Kidney (tissue), 14 donors: Measurements from ENCODE around the gene HPCAL1. TPM values are rescaled to one million over a fixed set of nuclear protein-coding genes. Genes with fewer than 3 reads are reported as not detected.

Experiments used
- DNase-seq, 5 donors: peaks; one replicate each; pipeline ENCODE4 v3.0.0-alpha.2; 2013 to 2020
- FAIRE-seq: peaks from 2 replicates; lab custom pipeline; 2012; peaks lifted over from hg19 to GRCh38; lab: Jason Lieb, UNC
- H3K27ac ChIP-seq, 2 donors: one replicate each; pipeline ENCODE4 v1.7.0; 2013; ENCODE audit warnings: low read depth in 2 of 2, low read length in 2 of 2, inconsistent platforms in 1 of 2
- H3K27me3 ChIP-seq: one replicate; pipeline ENCODE4 v1.7.1; 2013; ENCODE audit warnings: low read length, inconsistent platforms; ENCODE audit not compliant: control insufficient read depth, insufficient read depth
- H3K36me3 ChIP-seq, 3 donors: one replicate each; pipeline versions ENCODE4 v1.7.0 to v1.7.1; 2013; ENCODE audit warnings: low read length in 3 of 3, control low read depth in 1 of 3, inconsistent platforms in 1 of 3; ENCODE audit not compliant: insufficient read depth in 3 of 3, control insufficient read depth in 2 of 3
- H3K4me1 ChIP-seq, 3 donors: one replicate each; pipeline versions ENCODE4 v1.7.0 to v1.7.1; 2013; ENCODE audit warnings: low read length in 3 of 3, inconsistent platforms in 1 of 3, low read depth in 1 of 3; ENCODE audit not compliant: control insufficient read depth in 2 of 3, insufficient read depth in 2 of 3
- H3K4me3 ChIP-seq, 3 donors: one replicate each; pipeline versions ENCODE4 v1.7.0 to v1.8.1; 2013; ENCODE audit warnings: low read length in 3 of 3, control low read depth in 1 of 3, inconsistent platforms in 1 of 3
- H3K9ac ChIP-seq, 3 donors: one replicate each; pipeline versions ENCODE4 v1.7.0 to v1.7.1; 2013; ENCODE audit warnings: low read length in 3 of 3, control low read depth in 1 of 3, inconsistent platforms in 1 of 3
- H3K9me3 ChIP-seq, 3 donors: one replicate each; pipeline versions ENCODE4 v1.7.0 to v1.7.1; 2013; ENCODE audit warnings: low read length in 3 of 3, control low read depth in 1 of 3, inconsistent platforms in 1 of 3; ENCODE audit not compliant: control insufficient read depth in 2 of 3, insufficient read depth in 1 of 3
- CTCF ChIP-seq: IDR thresholded peaks from 3 replicates; pipeline ENCODE4 v1.5.1; 2012; ENCODE audit warnings: mild to moderate bottlenecking, moderate library complexity, borderline replicate concordance; ENCODE audit not compliant: insufficient read depth; ENCODE audit errors: extremely low read depth
- intact Hi-C: fragments of 100-400 bp; cut with DNase I; formaldehyde crosslinking; loops from one replicate; pipeline ENCODE4 v1.11.1; 2022
- polyA plus RNA-seq: library from polyadenylated mRNA; stranded (reverse); fragments of 350-450 nt; fragmentation: Illumina TruSeq; extraction: RNeasy Lipid Tissue Mini Kit (QIAGEN cat#74804); gene quantifications from one replicate; pipeline ENCODE4 v1.2.3, GENCODE V29; 2014; ENCODE audit warnings: low read depth, low replicate concordance; ENCODE audit not compliant: insufficient read depth
- total RNA-seq: library from RNA; stranded (reverse); fragmentation: NEBNext Ultra II Directional; extraction: Animal tissue kit (Norgen Biotek cat#: 25700); gene quantifications from one replicate; pipeline ENCODE4 v1.2.1, GENCODE V29; 2021
- donor health status: control.
- donor health status: control.
- donor health status: control.
- donor health status: control.
- donor health status: control.
- donor health status: DM: yes; HTN: yes; CAD: no.
- donor health status: Normal renal cell carcinoma (clear cell type).

HPCAL1 gene
- total and polyA plus RNA-seq, 2 donors from 2014 or later = 47.3 to 121 TPM

GRCh38 chr2:10406491-10407188 lies 103.9 kb downstream of the HPCAL1 start:
- H3K9me3 ChIP-seq = no peaks in the 10 kb centered on the region
- H3K27ac ChIP-seq = peak overlapping the region; percentile 18 to 19
- no peak overlapping the region for H3K9ac ChIP-seq
- TF ChIP-seq CTCF = no peak
- H3K4me3 ChIP-seq = no peak overlapping the region
- no peaks in the 10 kb centered on the region for H3K27me3 ChIP-seq
- no peak for DNase-seq
- H3K36me3 ChIP-seq = no peaks in the 10 kb centered on the region
- intact Hi-C loops = no loop called here
- H3K4me1 ChIP-seq = peaks cover 0 to 48% (median 44%) of the 10 kb centered on the region in 3 donors
- FAIRE-seq = no peak

- intact Hi-C loops = no loop called here
- TF ChIP-seq CTCF = no peak
- H3K4me1 ChIP-seq = peaks cover 0 to 47% (median 39%) of the 10 kb centered on the region in 3 donors
- H3K9ac ChIP-seq = peak overlapping the region in 1 of 3 donors; percentile 8
- no peak overlapping the region for H3K4me3 ChIP-seq
- H3K9me3 ChIP-seq = no peaks in the 10 kb centered on the region
- DNase-seq (no peak), FAIRE-seq (no peak)
- H3K27ac ChIP-seq = peak overlapping the region in 1 of 2 donors; percentile 18
- no peaks in the 10 kb centered on the region for H3K27me3 ChIP-seq
- no peaks in the 10 kb centered on the region for H3K36me3 ChIP-seq
Observed at GRCh38 chr2:10407432-10407831, 104.7 kb downstream of the HPCAL1 start.

GRCh38 chr2:10407841-10408648 lies 105.3 kb downstream of the HPCAL1 start:
- intact Hi-C loops = no loop called here
- FAIRE-seq (no peak), DNase-seq (peak in 1 of 5 donors; percentile 87)
- peaks cover 0 to 43% (median 39%) of the 10 kb centered on the region in 3 donors for H3K4me1 ChIP-seq
- H3K36me3 ChIP-seq = no peaks in the 10 kb centered on the region
- TF ChIP-seq CTCF = no peak
- H3K9me3 ChIP-seq = no peaks in the 10 kb centered on the region
- H3K4me3 ChIP-seq = no peak overlapping the region
- H3K9ac ChIP-seq = peak overlapping the region in 1 of 3 donors; percentile 8
- no peaks in the 10 kb centered on the region for H3K27me3 ChIP-seq
- no peak overlapping the region for H3K27ac ChIP-seq
